Omental fat pad (tissue), 4 donors: ENCODE measurements around the gene CIAO2B. TPM values are rescaled to one million over a fixed set of nuclear protein-coding genes. Genes with fewer than 3 reads are reported as not detected.

Source experiments
- ATAC-seq: fragments of 150-250 bp; one replicate; pipeline ENCODE4 v1.9.1; 2016; ENCODE audit warnings: mild to moderate bottlenecking, moderate library complexity; ENCODE audit not compliant: low FRiP score
- DNase-seq: peaks from one replicate; pipeline ENCODE4 v3.0.0-alpha.2; 2019; ENCODE audit warnings: low spot score
- total RNA-seq, 4 donors: library from RNA; depleted of rRNA; stranded (reverse); fragments of >200 nt; gene quantifications; one replicate each; pipeline ENCODE4 v1.1.0, GENCODE V29; 2016
- TF ChIP-seq, protein P1 (sequence below), 3 donors: fragments of 450-650 bp; IDR thresholded peaks; one replicate each; pipeline ENCODE4 v1.5.1; 2016 to 2017; ENCODE audit warnings: antibody characterized with exemption in 3 of 3, mild to moderate bottlenecking in 3 of 3, moderate library complexity in 2 of 3

The CIAO2B gene
- total RNA-seq, 4 donors from 2014 or later: 50.4 to 86.8 (median 70.4) TPM

DNA sequence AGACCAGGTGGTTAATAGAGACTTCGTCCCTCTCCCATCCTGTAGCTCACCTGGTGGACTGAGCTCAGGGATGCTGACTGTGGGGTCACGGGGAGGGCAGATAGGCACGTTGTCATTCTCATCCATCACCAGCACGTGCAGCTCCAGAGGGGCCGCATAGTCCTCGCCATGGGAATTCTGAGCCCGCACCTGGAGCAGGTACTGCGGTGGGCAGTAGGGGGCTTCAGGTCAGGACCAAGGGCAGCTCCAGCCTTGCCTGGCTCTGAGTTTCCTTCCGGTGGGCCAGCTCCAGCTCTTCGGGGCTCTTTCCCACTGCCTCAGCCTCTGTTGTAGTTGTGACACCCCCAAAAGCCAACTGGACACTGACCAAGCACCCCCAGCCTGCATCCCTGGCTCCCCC lies 21.1 kb downstream of the CIAO2B start:
- no peak for DNase-seq
- TF ChIP-seq, protein P1, sequence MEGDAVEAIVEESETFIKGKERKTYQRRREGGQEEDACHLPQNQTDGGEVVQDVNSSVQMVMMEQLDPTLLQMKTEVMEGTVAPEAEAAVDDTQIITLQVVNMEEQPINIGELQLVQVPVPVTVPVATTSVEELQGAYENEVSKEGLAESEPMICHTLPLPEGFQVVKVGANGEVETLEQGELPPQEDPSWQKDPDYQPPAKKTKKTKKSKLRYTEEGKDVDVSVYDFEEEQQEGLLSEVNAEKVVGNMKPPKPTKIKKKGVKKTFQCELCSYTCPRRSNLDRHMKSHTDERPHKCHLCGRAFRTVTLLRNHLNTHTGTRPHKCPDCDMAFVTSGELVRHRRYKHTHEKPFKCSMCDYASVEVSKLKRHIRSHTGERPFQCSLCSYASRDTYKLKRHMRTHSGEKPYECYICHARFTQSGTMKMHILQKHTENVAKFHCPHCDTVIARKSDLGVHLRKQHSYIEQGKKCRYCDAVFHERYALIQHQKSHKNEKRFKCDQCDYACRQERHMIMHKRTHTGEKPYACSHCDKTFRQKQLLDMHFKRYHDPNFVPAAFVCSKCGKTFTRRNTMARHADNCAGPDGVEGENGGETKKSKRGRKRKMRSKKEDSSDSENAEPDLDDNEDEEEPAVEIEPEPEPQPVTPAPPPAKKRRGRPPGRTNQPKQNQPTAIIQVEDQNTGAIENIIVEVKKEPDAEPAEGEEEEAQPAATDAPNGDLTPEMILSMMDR (IDR thresholded peaks at IDR 0.05): no peak
- no peak for ATAC-seq

DNA sequence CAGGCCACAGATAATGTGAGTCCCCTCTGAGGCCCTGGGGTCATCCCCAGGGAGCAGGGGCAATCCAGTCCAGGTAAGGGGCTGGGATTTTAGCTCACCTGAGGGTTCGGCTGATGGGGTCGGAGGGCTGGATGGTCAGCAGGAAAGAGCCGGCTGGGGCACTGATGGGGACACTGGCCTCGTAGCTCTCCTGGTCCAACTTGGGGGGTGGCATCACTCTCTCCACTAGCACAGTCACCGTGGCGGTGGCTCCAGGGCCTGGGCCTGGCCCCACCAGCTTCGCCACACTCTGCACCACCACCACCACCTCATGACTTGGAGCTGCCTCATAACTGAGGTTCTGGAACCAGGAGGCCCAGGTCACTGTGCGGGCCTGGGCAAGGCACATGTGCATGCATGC lies 22.4 kb downstream of the CIAO2B start:
- DNase-seq (no peak), ATAC-seq (no peak)
- TF ChIP-seq, protein P1 (IDR thresholded peaks at IDR 0.05): no peak

DNA sequence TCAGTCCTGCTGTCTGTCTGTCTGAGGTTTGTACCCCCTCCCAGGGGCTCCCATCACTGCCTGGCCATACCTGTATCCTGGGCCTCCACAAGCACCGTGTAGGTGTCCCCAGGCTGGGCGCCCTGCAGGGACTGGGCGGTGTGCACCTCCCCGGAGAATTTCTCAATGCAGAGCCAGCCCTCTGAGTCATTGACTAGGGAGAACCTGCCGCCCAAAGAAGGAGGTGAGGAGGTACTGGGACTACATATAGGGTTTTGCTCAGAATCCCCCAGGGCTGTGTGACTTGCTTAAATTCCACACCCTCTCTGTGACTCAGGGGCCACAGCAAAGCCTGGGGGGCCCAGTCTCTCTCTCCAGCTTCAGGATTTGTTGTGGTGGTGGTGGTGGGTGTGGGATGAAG lies 23.1 kb downstream of the CIAO2B start:
- DNase-seq (no peak), ATAC-seq (no peak)
- TF ChIP-seq, protein P1 (IDR thresholded peaks at IDR 0.05): no peak

DNA sequence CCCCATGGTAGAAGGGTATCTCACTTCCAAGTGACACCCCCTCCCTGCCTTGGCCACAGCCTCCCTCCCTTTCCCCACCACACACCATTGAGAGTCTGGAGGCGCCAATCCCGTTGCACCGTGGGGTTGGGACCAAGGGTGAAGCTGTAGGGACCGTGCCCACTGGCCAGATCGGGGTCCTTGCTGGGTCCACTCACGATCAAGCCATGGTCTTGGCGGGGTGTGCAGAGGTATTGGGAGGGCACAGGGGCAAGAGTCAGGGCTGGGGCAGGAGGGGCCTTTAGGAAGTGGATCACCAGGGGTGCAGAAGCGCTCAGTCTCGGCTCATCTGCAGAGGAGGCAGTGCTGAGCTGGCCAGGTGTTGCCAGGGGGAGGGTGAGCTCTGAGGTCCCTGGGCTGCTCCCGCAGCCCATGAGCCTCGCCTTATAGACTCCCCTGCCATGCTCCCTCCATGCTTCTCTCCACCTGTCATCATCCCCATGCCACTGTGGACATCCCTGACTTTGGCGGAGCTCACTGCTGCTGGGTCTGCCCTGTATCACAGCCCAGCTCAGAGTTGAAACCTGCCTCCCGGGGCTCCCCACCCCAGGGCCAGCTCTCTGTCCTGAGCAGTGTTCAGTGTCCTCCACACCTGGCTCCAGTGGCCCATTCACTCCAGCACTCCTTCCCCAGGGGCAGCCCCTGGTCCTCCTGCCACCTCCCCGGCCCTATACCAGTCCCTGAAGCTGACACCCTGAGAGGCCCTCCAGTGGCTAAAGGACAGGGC lies 23.8 kb downstream of the CIAO2B start:
- TF ChIP-seq, protein P1 (IDR thresholded peaks at IDR 0.05): no peak

DNA sequence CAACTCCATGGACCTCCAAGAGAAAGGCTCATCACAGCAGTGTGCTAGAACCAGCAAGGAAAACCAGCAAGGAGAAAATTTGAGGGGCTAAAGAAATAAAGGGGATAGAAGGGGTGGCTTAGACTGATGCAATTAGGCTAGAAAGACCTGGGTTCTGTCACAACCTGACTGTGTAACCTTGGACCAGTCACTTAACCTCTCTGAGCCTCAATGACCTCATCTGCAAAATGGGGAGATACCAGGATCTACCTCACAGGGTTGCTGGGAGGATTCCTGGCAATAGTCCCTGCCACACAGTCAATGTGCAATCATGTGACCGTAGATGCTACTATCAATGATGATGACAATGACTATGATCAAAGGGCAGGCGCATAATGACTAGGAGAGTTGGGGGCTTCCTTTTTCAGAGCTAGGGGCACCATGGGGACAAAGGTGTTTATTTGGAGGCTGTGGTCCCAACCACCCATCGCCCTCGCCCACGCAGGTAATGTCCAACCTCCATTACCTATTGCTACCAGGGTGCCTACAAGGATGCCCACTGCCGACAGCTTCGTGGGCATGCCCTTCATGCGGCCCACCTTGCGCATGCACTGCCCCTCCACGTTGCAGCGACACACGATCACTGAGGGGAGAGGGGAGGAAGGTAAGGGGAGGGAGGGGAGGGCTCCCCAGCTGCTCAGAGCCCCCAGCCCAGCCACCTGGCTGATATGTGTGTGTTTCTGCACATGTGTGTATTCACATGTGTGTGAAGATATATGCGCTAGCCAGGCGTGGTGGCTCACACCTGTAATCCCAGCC lies 25.2 kb downstream of the CIAO2B start:
- no peak for ATAC-seq
- DNase-seq: no peak
- TF ChIP-seq, protein P1 (IDR thresholded peaks at IDR 0.05): no peak

More for the DNA sequence above, 23.8 kb downstream of the CIAO2B start:
- ATAC-seq: no peak
- no peak for DNase-seq

DNA sequence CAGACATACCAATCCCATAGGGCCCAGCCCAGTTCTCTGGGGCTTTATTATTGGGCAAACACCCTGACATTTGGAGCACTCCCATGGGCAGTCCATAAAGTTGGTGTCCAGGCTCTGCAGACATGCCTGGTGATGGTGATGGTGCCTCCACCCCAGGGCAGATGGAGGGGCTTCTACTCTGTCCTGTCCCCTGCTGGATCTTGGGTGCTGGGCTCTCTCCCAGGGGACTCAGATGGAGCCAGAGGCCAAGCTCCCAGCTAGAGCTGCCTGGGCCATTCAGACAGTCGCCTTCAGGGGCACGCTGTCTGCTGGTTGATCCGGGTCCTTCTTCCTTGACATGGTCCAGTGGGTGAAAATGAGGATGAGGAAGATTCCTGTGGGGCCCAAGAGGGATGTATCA lies 26.1 kb downstream of the CIAO2B start:
- ATAC-seq (no peak), DNase-seq (no peak)
- TF ChIP-seq, protein P1 (IDR thresholded peaks at IDR 0.05): no peak
